ENCODE measurements around the gene RFC4.

GRCh38 chr3:186760141-186760833 lies 46.0 kb downstream of the RFC4 start:
- TF ChIP-seq, protein P1, sequence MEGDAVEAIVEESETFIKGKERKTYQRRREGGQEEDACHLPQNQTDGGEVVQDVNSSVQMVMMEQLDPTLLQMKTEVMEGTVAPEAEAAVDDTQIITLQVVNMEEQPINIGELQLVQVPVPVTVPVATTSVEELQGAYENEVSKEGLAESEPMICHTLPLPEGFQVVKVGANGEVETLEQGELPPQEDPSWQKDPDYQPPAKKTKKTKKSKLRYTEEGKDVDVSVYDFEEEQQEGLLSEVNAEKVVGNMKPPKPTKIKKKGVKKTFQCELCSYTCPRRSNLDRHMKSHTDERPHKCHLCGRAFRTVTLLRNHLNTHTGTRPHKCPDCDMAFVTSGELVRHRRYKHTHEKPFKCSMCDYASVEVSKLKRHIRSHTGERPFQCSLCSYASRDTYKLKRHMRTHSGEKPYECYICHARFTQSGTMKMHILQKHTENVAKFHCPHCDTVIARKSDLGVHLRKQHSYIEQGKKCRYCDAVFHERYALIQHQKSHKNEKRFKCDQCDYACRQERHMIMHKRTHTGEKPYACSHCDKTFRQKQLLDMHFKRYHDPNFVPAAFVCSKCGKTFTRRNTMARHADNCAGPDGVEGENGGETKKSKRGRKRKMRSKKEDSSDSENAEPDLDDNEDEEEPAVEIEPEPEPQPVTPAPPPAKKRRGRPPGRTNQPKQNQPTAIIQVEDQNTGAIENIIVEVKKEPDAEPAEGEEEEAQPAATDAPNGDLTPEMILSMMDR (conservative IDR thresholded peaks at IDR 0.05; ENCODE audit: low read depth in 2 of 2) = no peak
- TF ChIP-seq POLR2AphosphoS5 (IDR thresholded peaks at IDR 0.05; ENCODE audit: low read depth) = no peak
- no peak for TF ChIP-seq ZNF114 (CRISPR knock-in tag; IDR thresholded peaks at IDR 0.05)
